ENCODE measurements around the gene UGT3A1. TPM values are rescaled to one million over a fixed set of nuclear protein-coding genes. Genes with fewer than 3 reads are reported as not detected.
A peak's percentile ranks its signal among the peaks of the same experiment; 100 is the strongest.
"Not testable (repeated sequence)": the region's sequence is repeated elsewhere in the genome, so short reads cannot be mapped to it uniquely, and the experiment has no call there.

The UGT3A1 gene, protein sequence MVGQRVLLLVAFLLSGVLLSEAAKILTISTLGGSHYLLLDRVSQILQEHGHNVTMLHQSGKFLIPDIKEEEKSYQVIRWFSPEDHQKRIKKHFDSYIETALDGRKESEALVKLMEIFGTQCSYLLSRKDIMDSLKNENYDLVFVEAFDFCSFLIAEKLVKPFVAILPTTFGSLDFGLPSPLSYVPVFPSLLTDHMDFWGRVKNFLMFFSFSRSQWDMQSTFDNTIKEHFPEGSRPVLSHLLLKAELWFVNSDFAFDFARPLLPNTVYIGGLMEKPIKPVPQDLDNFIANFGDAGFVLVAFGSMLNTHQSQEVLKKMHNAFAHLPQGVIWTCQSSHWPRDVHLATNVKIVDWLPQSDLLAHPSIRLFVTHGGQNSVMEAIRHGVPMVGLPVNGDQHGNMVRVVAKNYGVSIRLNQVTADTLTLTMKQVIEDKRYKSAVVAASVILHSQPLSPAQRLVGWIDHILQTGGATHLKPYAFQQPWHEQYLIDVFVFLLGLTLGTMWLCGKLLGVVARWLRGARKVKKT
- 100 to 1,000 TPM in 1 of 4 donors, 10 to 100 TPM in 2, 1 to 10 TPM in 1; 2.7 to 137 (median 81.3) TPM for polyA plus RNA-seq (ENCODE audit: insufficient read length in 4 of 4)

DNA sequence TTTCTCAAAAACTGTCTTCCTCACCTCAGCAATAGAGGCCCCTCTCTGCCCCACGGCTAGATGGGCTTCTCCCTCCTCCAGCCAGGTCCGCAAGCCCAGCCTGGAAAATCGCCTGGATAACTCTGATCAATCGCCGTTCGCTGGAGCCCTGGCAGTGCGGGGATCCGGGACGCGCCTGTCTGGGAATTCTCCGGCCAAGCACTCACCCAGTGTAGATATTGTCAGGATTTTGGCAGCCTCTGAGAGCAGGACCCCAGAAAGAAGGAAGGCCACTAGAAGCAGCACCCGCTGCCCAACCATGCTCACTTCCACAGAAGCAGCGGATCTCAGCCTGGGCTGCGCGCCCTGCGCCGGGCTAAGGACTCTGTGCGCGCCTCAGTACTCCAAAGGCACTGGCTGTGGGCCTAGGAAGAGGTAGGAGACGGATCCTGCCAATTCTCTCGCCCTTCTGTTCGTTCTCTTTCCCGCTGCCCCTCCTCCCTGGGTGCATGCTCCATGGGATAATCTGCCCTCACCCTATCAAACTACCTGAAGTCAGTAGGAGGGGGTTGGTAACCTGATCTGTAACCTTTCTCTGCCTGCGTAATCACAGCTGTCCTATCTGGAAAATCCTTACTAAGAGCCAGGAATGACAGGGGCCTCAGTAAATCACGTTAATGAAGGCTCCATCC lies at the start of gene UGT3A1:
Gene UGT3A1 (minus strand): TSS at position 450 of the 671 bp plus-strand sequence. CDS start 150 bp downstream, at position 300.
- DNase-seq (ENCODE audit: low read depth in 4 of 4, low spot score in 3 of 4) = peak; percentile 46 to 68 (median 50)

DNA sequence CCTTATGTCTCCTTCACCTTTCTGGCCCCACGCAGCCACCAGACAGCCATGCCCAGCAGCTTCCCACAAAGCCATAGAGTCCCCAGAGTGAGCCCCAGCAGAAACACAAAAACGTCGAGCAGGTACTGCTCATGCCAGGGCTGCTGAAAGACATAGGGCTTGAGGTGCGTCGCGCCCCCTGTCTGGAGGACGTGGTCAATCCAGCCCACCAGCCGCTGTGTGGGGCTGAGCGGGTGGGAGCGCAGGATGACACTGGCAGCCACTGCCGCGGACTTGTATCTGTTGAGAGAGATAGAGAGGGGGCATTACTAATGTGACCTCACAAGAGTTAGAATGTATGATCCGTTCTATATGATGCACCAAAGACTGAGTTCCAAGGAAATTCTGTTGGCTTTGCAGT lies 44.5 kb upstream of the UGT3A1 start:
- DNase-seq (ENCODE audit: low read depth in 4 of 4, low spot score in 3 of 4) = no peak

DNA sequence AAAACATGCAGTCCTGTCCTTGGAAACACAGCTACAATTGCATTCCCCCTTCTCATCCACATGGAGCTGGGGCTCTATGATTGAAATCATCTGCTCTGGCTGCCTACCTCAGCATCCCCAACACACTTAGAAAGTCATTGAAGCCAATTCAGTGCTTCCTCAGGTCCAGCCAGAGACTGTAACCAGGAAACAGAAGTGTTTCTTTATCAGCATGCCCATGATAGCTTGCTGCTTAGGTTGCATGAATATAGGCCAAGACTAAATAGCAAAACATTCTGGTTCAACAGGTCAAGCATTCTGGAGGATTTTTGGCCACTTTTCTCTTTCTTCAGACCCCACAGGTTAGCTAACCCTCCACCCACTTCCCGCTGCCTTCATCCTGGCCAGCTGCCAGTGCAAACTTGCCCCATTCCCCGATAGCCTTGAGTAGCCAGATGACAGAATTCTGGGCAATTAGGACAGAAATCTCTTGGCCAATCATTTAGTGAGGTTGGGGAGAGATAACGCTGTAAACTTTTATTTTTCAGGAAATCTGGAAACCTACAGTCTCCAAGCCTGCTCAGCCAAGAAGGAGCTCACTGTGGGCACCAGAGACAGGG lies 43.4 kb upstream of the UGT3A1 start:
- DNase-seq (ENCODE audit: low read depth in 4 of 4, low spot score in 3 of 4) = not testable (repeated sequence)

DNA sequence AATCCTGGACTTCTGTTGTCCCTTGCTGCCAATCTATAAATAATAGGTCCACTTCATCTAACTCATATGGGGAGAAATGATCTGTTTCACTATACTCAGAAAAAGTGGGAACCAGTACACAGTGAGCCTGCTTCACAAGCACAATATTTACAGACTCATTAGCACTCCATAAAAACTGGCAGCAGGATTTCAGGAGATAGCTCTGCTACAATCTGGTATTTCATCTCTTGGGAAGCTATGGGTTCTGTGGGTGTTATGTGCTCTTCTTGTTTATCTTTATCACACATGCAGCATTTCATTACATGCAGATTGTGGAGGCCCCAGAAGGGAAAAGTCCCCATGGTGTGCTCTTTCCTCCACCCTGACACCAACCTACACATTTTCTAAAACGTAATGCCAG lies 42.3 kb upstream of the UGT3A1 start:
- no peak for DNase-seq (ENCODE audit: low read depth in 4 of 4, low spot score in 3 of 4)

DNA sequence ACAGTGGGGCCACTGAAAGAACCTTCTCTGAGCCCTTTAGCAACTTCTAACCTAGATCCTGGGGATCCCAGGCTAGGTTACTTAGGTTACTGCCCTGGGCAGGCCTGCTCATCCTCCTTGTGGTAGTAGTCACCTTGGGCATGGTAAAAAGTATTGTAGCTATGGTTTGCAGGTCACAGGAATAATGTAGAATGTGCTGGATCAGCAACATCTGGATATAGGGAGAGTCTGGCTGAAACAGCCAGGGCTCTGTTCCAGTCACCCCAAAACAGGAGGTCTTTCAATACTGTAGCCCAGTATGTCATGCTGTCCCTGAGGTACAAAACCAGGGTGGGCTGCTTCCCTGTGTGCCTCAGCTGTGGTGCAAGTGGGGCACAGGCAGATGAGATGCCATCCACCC lies 41.9 kb upstream of the UGT3A1 start:
- no peak for DNase-seq (ENCODE audit: low read depth in 4 of 4, low spot score in 3 of 4)

DNA sequence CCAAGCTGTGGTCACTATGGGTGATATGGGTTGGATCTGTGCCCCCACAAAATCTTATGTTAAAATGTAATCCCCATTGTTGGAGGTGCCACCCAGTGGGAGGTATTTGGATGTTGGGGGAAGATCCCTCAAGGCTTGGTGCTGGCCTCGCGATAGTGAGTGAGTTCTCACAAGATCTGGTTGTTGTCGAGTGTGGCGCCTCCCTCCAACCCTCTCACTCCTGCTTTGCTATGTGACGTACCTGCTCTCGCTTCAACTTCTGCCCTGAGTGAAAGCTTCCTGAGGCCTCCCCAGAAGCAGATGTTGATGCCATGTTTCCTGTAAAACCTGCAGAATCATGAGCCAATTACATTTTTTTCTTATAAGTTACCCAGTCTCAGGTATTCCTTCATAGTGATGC lies 40.0 kb upstream of the UGT3A1 start:
- no peak for DNase-seq (ENCODE audit: low read depth in 4 of 4, low spot score in 3 of 4)

DNA sequence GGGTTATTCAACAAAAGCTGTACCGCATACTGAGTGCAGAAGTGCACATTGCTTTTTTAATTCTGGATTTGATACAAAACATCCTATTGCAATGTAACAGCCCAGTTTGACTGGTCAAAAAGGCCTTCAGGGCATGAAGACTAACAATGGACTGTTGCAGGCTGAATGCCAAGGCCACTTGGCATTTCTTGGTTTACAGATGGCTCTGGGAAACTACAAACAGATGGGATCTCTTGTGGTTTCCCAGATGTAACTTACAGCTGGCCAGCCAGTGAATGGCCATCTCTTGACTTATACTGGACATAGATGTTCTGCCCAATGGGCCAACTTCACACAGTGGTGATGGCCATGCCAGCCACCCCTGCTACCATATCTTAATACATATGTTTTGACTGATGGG lies 38.7 kb upstream of the UGT3A1 start:
- DNase-seq (ENCODE audit: low read depth in 4 of 4, low spot score in 3 of 4) = no peak

DNA sequence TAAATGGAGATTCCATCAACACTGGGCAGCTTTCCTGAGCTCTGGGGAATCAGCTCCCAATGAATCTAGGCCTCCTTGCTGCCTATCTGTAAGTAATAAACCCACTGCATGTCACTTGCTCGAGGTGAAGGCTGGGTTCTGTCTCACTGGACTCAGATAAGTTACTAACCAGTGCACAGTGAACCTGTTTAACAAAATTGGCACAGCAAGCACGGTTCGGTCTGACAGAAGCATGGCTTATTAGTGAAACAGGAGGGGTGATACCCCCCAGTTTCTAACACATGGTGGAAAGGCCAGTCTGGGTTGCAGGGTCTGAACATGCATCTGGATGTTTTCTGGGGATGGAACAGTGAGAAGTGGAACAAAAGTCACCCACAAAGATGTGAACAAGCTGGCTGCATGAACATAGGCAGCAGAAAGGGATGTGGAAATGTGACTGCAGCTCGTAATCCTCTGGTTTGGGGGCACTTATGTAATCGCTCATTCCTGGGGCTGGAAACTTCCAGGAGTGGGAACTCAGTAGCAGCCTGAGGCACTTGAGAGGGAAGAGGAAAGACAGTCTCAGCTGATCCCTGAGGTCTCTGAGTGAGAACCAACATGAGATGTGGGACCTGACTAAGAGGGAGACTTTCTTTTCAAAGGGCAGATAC lies 37.8 kb upstream of the UGT3A1 start:
- no peak for DNase-seq (ENCODE audit: low read depth in 4 of 4, low spot score in 3 of 4)

DNA sequence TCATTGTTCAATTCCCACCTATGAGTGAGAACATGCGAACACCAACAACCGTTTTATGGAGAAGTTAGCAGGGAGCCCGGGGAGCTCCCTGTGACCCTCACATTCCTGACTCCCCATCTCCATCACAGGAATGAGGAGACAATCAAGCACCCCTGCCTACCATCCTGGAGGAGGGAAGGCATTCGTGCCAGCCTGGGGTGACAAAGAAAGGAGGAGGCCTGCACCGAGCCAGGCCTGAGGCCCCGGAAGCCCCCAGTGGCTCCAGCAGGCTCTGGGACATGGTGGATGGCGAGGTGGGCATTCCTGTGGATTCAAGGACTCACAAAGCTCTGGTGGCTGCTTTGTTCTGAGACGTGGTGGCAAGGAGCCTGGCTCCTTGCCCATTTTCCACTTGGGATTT lies 36.5 kb upstream of the UGT3A1 start:
- no peak for DNase-seq (ENCODE audit: low read depth in 4 of 4, low spot score in 3 of 4)

DNA sequence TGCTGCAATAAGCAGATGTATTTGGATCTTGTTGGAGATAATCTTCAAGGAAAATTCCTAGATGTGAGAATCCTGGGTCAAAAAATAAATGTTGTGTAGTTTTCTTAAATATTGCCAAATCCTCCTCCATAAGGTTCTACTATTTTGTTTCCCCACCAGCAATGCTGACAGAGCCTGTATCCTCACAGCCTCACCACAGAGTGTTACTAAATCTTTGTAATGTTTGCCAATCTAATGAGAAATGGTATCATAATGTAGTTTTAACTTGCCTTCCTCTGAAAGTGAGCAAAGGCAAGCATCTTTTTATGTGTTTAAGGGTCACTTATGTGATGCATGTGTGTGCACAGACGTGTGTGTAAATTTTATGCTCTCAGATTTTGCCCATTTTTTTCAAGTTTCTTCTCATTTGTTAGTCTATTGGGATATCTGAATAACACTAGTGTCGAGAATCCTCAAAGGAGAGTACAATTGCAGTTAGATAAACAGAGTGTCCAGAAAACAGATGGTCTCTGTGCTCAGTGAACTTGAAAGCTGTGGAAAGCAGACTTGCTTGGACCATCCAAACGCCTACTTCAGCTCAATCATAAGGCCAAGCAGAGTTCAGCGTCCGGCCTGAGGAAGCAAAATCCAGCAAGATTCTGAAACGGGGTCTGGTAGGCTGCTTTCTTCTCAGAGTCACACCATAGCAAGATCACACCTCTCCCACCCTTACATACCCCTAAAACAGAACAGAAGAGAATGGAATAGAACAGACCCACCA lies 35.7 kb upstream of the UGT3A1 start:
- no peak for DNase-seq (ENCODE audit: low read depth in 4 of 4, low spot score in 3 of 4)

DNA sequence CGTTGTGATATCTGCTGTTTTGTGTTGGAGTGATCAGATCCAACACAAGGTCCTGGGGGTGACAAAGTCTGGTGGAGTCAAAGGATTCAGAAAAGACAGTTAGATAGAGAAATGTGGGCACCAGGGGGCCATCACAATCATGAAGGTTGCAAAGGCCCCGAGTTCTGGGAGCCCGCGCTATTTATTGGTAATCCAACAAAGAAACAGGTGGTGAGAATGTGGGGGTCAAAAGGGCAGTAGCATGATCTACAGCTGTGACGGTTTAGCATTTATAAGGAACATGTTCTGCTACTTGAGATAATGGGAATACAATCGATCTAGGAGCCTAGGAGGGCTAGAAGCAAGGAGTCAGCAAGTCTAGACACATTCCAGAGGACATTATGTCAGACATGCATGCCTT lies 31.1 kb upstream of the UGT3A1 start:
- DNase-seq (ENCODE audit: low read depth in 4 of 4, low spot score in 3 of 4) = not testable (repeated sequence)

DNA sequence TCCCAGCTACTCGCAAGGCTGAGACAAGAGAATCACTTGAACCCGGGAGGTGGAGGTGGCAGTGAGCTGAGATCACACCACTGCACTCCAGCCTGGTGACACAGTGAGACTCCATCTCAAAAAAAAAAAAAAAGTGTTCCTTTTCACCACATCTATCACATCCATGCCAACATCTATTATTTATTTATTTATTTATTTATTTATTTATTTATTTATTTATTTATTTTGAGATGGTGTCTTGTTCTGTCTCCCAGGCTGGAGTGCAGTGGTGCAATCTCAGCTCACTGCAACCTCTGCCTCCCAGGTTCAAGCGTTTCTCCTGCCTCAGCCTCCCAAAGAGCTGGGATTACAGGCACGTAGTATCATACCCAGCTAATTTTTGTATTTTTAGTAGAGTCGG lies 28.4 kb upstream of the UGT3A1 start:
- DNase-seq (ENCODE audit: low read depth in 4 of 4, low spot score in 3 of 4) = not testable (repeated sequence)

DNA sequence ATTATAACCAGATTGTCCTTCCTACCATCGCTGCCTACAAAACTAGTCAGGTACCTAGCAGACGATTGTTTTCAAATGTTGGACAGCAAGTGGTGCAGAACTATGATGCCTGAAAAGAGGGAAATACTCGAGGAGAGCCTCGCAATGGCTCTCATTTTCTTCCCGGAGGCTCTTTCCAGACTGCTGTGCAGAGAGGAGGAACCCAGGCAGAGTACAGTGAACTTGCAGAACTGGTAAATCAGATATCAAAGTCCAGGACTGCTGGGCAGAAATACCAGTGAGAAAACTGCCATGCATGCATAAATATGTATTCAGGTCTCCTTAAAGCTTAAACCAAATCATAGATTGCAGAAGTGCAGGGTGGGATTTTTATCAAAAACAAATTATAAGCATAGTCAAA lies 26.4 kb upstream of the UGT3A1 start:
- DNase-seq (ENCODE audit: low read depth in 4 of 4, low spot score in 3 of 4) = no peak

DNA sequence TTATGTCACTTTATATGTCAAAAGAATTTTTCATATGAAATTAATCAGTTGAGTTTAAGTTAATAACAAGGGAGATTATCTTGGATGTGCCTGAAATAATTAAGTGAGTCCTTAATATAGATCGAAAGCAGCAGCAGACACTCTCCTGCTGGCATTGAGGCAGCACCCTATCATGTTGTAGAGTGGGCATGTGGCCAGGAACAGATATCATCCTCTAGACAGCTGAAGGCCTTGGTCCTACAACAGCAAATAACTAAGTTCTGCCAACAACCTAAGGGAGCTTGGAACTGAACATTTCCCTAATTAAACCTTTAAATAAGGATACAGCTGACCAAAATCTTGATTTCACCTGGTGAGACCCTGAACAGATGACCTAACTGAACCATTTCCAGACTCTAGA lies 25.8 kb upstream of the UGT3A1 start:
- DNase-seq (ENCODE audit: low read depth in 4 of 4, low spot score in 3 of 4) = no peak

DNA sequence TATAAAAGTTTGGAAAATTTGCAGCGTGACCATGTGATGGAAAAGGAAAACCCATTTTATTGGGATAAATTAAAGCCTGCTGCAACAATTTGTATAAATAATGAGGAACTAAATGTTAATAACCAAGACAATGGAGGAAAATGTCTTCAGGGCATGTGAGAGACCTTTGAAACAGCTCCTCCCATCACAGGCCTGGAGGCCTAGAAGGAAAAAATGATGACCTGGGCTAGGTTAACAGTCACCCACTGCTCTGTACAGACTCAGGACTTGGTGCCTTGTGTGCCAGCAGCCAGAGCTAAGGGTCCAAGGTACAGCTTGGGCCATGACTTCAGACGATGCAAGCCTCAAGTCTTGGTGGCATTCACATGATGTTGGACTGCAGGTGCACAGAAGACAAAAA lies 22.0 kb upstream of the UGT3A1 start:
- DNase-seq (ENCODE audit: low read depth in 4 of 4, low spot score in 3 of 4) = no peak

DNA sequence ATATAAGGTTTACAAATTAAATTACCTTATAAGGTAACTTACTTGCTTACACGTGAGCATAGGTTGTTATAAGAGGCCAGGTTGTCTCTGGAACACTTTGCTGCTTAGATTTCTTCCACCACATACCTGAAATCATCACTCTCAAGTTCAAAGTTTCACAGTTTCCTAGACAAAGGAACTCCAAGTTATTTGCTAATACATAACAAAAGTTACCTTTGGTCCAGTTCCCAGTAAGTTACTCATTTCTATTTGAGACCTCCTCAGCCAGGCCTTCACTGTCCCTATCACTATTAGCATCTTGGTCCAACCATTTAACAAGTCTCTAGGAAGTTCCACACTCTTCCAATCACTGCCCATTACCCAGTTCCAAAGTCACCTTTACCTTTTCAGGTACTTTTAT lies 18.5 kb upstream of the UGT3A1 start:
- no peak for DNase-seq (ENCODE audit: low read depth in 4 of 4, low spot score in 3 of 4)

DNA sequence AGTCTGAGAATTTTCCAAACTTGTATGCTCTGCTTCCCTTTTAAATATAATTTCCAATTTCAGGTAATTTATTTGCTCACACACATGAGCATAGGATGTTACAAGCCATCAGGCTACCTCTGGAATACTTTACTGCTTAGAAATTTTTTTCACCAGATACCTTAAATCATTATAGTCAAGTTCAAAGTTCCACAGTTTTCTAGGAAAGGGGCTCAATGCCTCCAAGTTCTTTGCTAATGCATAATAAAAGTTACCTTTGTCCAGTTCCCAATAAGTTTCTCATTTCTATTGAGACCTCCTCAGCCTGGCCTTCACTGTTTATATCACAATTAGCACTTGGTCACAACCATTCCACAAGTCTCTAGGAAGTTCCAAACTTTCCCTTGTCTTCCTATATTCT lies 16.2 kb upstream of the UGT3A1 start:
- no peak for DNase-seq (ENCODE audit: low read depth in 4 of 4, low spot score in 3 of 4)

DNA sequence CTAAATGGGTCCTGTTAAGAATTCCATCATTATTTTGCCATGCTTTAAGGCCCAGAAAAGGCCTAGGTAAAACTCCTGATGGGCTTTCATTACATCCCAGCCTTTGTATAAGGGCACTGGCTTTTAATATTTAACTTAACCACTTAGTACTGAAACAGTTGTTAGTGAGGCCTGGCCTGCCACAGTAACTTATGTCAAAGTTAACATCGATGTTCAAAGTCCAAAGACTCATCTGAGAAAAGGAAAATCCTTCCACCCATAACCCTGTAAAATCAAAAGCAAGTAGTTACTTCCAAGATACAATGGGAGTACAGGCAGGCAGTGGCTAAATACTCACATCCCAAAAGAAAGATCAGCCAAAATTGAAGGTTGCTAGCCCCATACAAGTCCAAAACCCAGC lies 15.0 kb upstream of the UGT3A1 start:
- no peak for DNase-seq (ENCODE audit: low read depth in 4 of 4, low spot score in 3 of 4)

DNA sequence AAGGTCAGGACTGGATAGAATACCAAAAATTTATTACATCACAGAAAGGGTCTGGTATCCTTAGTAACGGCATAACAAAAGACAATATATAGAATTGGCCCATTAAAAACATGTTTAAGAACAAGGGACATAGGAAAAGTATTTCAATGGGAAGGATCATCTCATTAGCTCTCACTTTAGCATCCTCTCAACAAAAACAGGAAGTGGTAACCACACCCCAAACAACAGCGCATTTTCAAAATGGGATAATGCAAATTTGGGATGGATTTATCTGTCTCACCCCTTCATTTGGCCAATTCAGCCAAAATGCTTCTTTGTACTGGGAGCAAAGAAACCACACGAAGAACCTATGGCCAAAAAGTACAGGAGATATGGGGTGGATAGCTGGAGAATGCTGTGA lies 9.8 kb upstream of the UGT3A1 start:
- DNase-seq (ENCODE audit: low read depth in 4 of 4, low spot score in 3 of 4) = no peak

DNA sequence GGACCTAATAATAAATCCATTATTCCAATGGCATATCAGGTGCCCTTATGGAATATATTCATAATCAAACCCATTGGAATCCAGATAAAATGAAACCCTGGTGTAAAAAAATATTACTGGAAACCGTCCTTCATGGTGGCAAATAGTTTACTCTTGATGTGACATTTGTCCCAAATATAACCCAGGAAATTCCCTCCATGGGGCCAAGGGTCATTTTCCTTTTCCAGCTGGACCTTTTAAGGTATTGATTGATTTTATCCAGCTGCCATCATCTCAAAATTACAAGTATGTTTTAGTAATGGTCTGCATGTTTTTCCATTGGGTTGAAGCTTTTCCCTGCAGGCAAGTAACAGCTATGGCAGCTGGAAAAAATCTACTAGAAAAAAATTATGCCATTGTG lies 8.4 kb upstream of the UGT3A1 start:
- DNase-seq (ENCODE audit: low read depth in 4 of 4, low spot score in 3 of 4) = no peak
